ENCODE data around the gene PIGU. TPM values are rescaled to one million over a fixed set of nuclear protein-coding genes. Genes with fewer than 3 reads are reported as not detected.

Gene PIGU
- total RNA-seq, 1 experiment from 2014 or later = 25.1 TPM

- Histone ChIP-seq H3K9me2 (ENCODE audit: insufficient read depth) (no peaks in the 10 kb centered on the region), H3K36me3 (ENCODE audit: control insufficient read depth in 1 of 2, insufficient read depth in 2 of 2, low read length in 2 of 2) (no peaks in the 10 kb centered on the region), H3K9me3 (ENCODE audit: control insufficient read depth in 1 of 2, insufficient read depth in 1 of 2, low read depth in 1 of 2, low read length in 2 of 2) (no peaks in the 10 kb centered on the region), H3K27ac (ENCODE audit: low read depth, low read length) (no peak overlapping the region), H3K9ac (ENCODE audit: low read length) (no peak overlapping the region), H4K20me1 (ENCODE audit: insufficient read depth) (no peaks in the 10 kb centered on the region), H3K4me1 (ENCODE audit: control insufficient read depth in 1 of 2, insufficient read depth in 2 of 2, low read length in 2 of 2) (no peaks in the 10 kb centered on the region), H3K27me3 (ENCODE audit: insufficient read depth, low read length) (no peaks in the 10 kb centered on the region), H3K79me2 (ENCODE audit: insufficient read depth, low read length) (no peaks in the 10 kb centered on the region), H3K4me3 (replicated peaks in 1 of 2; ENCODE audit: low read depth in 1 of 2, low read length in 2 of 2) (no peak overlapping the region), H2AFZ (ENCODE audit: low read depth, low read length, poor library complexity, severe bottlenecking) (no peak overlapping the region), H3K4me2 (ENCODE audit: low read length) (no peak overlapping the region)
- TF ChIP-seq EGR1 (IDR thresholded peaks at IDR 0.05; ENCODE audit: low read depth) = no peak
- TF ChIP-seq YY1 (IDR thresholded peaks at IDR 0.05; ENCODE audit: extremely low read depth, insufficient replicate concordance, low read depth, low read length) = no peak
- no peak for TF ChIP-seq RAD21 (IDR thresholded peaks at IDR 0.05; ENCODE audit: low read depth)
- TF ChIP-seq, protein P1, sequence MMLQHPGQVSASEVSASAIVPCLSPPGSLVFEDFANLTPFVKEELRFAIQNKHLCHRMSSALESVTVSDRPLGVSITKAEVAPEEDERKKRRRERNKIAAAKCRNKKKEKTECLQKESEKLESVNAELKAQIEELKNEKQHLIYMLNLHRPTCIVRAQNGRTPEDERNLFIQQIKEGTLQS (IDR thresholded peaks at IDR 0.05) = no peak
- TF ChIP-seq JUND (IDR thresholded peaks at IDR 0.05) = no peak
- no peak for TF ChIP-seq CBX3 (IDR thresholded peaks at IDR 0.05; ENCODE audit: low read depth)
- no peak for TF ChIP-seq TCF7L2 (IDR thresholded peaks at IDR 0.05; ENCODE audit: borderline replicate concordance, extremely low read depth, insufficient read depth, insufficient read length)
- no peak for TF ChIP-seq EZH2 (IDR thresholded peaks at IDR 0.05)
- no peak for TF ChIP-seq CEBPB (IDR thresholded peaks at IDR 0.05; ENCODE audit: low read depth)
- TF ChIP-seq POLR2AphosphoS5 (IDR thresholded peaks at IDR 0.05; ENCODE audit: low read depth, low read length) = no peak
- no peak for TF ChIP-seq ZNF274 (IDR thresholded peaks at IDR 0.05; ENCODE audit: low read depth, low read length)
- no peak for TF ChIP-seq ZBTB33 (IDR thresholded peaks at IDR 0.05; ENCODE audit: extremely low read depth, insufficient replicate concordance, low read length)
- no peak for TF ChIP-seq EZH2phosphoT487 (IDR thresholded peaks at IDR 0.05; ENCODE audit: borderline replicate concordance)
- TF ChIP-seq MAX (IDR thresholded peaks at IDR 0.05) = no peak
- TF ChIP-seq ZFX (IDR thresholded peaks at IDR 0.05) = no peak
- TF ChIP-seq SP1 (IDR thresholded peaks at IDR 0.05; ENCODE audit: low read depth) = no peak
- TF ChIP-seq FOSL1 (IDR thresholded peaks at IDR 0.05; ENCODE audit: low read depth) = no peak
- intact Hi-C loops (cut with micrococcal nuclease) = no loop called here
- POLR2A ChIA-PET = no interaction called here
- RAD21 ChIA-PET (ENCODE audit: low non-redundant PET in 1 of 2, low total read pairs in 2 of 2, uncharacterized antibody in 2 of 2, unreplicated experiment in 2 of 2) = no interaction called here
- ATAC-seq (no peak), DNase-seq (ENCODE audit: low read depth, low spot score) (no peak)
- BruUV-seq (replicated peaks) = no TSS peak
- CTCF ChIA-PET = interaction anchor here (1.2 to 1.5 kb wide), 4 partner anchors 23 to 371 kb away, joined by 3 to 9 read pairs (median 6); no protein-coding TSS in a partner anchor
These were observed 115.2 kb downstream of the PIGU start for GRCh38 chr20:34561661-34562060.
